GM15510 (cell line): ENCODE data around the gene FAAP100.
A peak's percentile ranks its signal among the peaks of the same experiment; 100 is the strongest.

Source experiments
- POLR2A ChIP-seq: IDR thresholded peaks from 3 replicates; pipeline ENCODE4 v1.6.1; 2011; ENCODE audit warnings: borderline replicate concordance; ENCODE audit not compliant: insufficient read length; ENCODE audit errors: extremely low read depth

Gene FAAP100

DNA sequence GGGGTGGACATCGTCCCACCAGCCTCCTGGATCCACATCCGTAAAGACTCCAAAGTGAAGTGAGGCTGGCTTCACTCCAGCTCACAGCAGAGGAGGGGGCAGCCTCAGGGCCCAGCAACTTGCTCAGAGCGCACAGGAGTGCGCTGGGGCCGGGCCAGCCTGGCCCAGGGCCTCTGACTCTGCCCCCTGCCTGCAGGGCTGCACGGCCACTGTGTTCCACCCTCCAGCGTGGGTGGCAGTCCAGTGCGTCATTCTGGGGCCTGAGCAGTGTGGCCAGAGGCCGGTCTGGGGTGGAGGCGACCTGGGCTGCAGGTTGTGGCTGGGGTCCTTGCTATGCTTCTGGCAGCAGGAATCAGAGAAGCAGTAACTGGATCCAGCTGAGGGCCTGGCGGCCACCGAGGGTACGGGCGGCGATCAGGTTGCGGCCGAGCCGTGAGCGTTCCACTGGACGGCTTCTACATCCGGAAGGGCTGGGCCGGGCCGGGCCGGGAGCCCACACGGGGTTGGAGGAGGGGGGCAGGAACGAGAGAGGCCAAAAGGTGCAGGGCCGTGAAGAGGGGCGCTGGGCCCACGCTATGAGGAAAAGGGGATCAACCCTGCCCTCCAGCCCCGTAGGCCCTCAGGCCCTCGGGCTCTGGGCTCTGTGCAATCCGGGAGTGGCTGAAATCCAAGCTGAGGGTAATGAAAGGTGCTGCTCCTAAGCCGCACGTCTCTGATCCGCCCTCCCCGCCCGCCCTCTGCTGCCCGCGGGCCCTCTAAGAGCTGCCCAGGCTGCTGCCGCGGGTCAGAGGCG lies 24.4 kb downstream of the FAAP100 start, which contains the start of gene FSCN2:
Gene FSCN2 (plus strand): TSS at position 787 of the 793 bp plus-strand sequence. CDS start 155 bp downstream, outside the sequence.
- no peak for TF ChIP-seq POLR2A

DNA sequence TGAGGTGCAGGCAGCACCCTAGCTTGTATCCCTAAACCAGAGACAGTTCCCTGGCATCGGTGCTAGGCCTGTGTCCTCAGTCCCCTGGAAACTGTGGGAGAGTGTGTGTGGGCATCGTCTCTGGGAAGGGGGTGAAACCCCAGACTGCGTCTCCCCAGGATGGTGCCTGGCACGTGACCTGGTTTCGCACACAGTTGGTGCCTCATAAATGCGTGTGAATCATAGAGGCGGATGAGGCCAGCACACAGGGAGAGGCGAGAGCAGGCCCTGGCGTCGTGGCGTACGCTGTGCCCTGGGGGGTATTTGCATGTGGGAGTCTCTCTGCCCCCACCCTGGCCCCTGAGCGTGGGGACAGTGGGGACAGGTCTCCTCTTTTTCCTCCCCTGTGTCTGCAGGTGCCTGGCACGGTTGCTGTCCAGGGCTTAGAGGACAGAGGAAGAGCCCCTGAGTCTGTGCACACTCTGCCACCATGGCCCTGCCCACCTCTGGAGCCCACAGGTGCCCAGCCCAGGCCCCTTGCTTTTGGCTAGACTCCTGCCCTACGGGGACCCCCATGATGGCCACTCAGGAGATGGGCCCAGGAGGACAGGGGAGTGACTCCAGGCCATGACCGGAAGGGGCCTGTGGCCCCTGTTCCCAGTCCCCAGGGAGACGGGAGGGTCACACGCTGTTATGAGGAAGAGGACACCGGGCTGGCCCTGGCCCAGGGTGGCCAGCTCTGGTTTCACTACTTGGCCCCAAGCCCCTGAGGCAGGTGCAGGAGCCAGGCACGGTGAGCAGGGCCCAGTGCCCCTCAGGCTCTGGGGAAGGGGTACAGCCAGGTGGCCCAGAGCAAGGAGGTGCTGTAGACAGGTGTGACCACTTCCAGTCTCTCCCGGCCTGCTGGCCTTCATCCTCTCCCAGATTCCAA lies 25.2 kb downstream of the FAAP100 start:
- no peak for TF ChIP-seq POLR2A

DNA sequence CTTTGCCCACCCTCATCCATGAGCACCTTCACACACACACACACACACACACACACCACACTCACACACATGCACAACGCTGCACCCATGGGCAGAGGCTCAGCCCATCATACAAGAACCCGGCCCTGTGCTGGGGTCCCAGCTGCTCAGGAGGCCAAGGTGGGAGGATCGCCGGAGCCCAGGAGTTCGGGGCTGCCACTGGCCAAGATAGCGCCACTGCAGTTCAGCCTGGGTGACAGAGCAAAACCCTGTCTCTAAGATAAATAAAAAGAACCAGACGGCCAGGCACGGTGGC lies 27.3 kb downstream of the FAAP100 start:
- TF ChIP-seq POLR2A, result no peak

DNA sequence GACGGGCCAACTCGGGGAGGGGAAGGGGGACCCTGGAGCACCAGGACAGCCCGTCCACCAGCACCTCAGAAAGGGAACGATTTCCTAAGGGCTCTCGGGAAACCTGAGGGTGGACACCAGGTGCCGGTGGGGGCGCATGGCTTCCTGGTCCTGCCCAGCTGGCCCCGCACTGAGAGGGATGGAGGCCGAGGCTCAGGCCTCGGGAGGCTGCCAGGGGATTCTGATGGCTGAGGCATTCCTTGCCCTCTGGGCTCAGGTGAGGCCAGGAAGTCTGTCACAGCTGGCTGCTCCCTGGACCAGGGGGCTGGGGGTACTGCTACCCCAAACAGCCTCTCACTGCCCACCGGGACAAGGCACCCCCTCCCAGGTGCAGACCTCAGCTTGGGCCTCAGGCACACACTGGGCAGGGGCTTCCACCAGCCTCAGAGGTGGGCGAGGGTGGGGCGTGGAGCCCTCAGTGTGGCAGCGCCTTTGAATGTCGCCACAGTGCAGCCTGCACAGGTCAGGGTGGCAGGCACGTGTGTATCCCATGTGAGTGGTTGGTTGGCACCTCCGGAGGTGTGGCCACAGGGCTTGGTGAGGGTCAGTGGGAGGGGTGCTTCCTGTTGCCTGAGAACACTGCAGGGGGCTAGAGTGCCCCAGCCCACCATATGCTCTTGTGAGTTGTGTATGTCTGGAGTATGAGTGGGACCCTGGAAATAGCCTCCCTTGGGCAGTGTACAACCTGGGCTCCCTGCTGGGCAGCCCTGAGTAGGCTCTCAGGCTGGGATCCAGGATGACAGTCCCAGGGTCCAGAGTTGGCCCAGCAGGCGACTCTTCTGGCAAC lies 27.9 kb downstream of the FAAP100 start:
- TF ChIP-seq POLR2A, result no peak

DNA sequence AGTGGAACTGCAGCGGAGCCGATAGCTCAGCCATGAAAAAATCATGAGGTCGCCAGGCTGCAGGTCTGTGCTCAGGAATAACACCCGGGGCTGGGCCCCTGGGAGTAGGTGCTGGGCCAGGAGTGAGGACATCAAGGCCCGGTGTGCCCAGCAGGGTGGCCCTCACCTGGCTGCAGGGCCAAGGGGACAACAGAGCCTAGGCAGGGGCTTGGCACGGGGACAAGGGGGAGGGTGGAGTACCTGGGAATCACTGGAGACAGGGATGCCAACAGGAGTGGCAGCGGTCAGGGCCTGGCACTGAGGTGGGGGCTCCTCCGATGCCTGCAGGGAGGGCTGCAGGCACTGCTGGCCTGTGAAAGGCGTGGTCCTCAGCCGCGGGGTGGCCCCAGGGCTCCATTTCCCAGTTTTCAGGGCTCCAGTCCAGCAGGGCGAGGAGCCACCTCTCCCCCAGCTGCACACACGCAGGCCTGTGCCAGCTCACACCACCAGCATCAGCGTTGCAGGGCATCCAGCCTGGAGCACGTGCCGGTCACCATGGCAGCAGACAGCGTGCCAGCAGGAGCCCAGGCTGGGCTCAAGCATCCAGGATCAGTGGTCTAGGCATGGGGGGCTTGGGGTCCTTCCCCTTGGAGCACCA lies 28.6 kb downstream of the FAAP100 start:
- TF ChIP-seq POLR2A, result no peak

DNA sequence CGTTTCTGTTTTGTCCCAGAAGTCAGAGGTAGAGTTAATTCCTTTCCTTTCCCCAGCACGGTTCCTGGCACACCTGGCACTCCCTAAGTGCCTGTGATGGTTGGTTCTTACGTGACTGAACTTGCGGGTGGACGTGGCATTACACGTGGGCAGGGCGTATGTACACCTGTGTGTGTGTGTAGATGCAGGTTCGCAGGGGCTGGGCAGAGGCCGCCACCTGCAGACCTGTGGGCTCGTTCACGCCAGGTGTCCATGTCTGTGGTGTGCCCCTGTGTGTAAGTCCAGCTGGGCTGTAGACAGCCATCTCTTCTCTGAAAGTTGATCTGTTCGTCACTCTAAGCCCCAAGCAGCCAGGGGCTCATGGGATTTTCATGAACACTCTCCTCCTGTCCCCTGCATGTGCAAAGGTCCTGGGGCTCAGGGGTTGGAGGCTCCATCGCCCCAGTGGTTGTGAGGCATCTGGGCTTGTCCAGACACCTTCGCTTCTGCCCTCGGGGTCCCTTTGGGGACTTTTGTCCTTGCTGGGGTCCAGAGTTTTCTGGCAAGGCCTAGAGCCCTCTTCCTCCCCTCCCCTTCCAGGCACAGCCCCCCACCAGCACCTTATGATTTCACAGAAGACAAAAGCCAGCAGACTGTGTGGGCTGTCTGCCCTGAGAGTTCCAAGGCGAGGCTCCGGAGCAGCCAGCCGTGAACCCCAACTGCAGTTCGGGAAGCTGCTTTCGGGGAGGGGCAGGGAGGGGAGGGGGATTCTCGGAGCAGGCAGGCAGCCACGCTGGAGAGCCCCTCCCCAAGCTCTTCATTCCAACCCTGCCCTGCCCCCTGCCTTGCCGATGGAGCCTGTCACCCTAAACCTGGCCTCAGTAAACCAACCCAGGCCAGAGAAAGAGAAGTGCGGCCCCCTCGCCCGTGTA lies 29.4 kb downstream of the FAAP100 start:
- no peak for TF ChIP-seq POLR2A

DNA sequence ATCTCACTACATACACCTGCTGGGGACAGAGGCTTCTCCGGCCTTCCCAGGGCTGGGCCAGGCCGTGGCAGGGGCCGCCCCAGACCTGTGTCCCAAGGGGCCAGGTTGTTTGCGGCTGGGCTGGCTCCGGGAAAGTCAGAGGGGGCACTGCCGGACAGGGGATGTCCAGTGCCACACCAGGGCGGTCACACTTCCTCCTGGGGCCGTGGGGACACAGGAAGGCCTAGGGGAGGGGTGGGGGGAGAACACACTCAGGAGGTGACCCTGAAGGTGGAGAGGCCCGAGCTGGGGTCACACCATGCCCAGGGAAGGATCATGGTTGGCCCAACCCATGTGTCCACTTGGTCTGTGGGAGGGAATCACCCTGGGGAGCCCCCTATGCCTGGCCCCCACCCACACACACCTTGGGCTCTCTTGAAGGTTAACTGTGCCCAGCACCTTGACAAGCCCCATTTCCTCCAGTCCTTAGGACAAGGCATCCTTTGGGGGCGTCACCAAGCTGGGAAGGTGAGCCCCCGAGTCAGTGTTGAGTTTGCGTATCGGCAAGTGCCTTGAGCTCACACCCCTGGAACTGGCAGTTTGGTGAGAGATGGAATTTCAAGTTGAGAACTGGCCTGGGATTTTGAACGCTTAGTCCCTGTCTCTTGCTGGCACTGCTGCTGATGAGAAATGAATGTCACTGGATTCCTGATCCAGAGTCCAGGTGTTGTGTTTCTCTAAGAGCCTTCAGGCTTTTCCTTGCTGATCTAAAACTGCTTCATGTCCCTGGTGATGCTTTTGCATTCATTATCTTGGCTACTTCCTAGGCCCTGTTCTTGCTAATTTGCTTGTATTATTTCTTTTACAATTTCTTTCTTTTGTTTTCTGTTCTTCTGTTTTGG lies 31.9 kb downstream of the FAAP100 start:
- no peak for TF ChIP-seq POLR2A

DNA sequence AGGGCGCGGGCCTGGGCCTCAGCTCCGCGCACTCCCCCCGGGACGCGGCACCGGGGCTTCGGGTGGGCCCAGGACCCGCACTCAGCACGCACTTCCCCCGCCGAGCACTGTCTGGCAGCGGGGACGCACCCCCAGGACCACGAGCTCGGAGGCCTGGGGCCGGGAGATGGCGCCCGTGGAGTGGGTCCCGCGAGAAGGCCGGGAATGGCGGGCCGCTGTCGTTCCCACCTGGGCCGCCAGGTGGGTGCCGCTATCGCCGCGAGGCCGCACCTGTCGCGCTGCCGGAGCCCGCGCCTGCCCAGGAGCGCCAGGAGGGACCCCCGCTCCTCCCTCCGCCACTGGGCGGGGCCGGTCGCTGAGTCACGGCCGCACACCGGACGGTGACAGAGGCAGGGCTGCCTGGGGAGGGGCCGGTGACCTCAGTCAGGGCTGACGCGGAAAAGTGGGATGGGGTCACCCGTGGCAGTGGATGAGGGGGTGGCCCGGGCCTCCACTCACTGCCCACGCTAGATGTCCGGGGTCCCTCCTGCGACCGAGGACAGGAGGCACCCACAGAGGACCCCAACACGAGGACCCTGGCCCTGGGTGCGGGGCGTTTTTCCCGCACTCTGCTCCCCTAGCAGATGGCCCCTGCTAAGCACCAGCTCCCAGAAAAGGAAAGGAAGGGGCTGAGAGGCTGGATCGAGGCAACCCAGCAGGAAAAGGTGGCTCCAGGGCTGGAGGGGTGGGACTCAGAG lies 32.7 kb downstream of the FAAP100 start:
- TF ChIP-seq POLR2A, result peak; percentile 27

DNA sequence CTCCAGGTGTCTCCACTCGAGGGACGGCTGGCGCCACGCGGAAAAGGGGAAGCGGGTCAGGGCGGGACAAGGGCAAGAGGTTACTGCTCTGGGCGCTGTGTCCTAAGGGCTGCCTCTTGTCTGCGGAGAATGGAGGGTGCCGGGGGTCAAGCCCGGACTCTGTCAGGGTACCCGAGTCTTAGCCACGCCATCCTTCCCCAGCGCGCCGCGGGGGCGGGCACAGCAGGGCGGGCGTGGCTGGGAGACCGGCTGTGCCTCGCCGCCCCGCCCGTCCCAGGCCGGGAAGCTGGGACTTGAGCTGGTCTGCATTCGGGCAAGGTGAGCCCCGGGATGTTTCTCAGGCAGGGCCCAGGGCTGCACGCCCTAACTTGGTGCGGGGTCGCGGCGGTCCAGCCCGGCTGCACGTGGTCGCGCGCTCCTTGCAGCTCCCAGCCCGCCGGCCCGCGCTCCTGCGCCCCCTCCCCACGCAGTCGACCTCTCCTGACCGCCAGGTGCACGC lies 33.3 kb downstream of the FAAP100 start:
- TF ChIP-seq POLR2A, result peak; percentile 43

DNA sequence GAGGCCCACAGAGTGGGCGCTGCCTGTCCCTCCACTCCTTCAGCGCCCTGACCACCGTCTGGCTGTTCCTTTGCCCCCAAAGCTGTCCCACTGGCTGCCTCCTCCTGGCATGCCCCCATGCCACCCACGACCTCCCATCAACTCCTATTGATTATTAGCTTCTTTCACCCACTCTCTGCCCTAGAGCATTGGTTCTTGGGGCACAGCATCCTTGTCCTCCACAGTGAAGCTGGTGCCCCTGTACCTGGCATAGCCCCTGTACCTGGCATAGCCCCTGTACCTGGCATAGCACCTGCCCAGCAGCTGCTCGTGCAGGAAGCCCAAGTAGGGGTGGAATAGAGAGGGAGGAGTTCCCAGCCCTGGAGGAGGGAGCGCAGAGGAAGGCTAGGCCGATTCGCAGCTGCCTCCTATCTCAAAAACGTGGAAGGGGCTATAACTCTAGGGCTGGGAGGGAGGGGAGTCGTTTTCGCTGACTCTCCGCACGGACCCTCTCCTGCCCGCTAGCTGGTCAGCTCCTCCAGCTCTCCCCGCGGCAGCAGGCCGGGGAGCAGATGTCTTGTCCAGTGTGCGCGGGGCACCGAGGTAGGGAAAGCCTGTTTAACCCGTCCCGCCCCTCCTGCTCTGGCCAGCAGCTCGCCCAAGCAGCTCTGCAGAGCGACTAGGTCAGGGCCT lies 33.9 kb downstream of the FAAP100 start:
- no peak for TF ChIP-seq POLR2A
